GM23338 (cell line): ENCODE measurements around the gene PDS5A. TPM values are rescaled to one million over a fixed set of nuclear protein-coding genes. Genes with fewer than 3 reads are reported as not detected.

Experiments
- ATAC-seq: fragments of 200-7000 bp; cut with Tn5 transposase; 3 replicates; pipeline ENCODE4 v1.9.1; 2020
- DNase-seq: peaks from one replicate; pipeline ENCODE4 v3.0.0-alpha.2; 2015; ENCODE audit warnings: low spot score
- H2AFZ ChIP-seq: fragments of 200-600 bp; sonication (generic); 2 replicates; pipeline ENCODE4 v1.8.0; 2016; ENCODE audit warnings: antibody characterized with exemption, mild to moderate bottlenecking, moderate library complexity
- H3F3A ChIP-seq: fragments of 200-600 bp; sonication (generic); replicated peaks from 2 replicates; pipeline ENCODE4 v1.8.0; 2017; ENCODE audit warnings: antibody characterized with exemption, mixed run types, low read depth
- H3K27ac ChIP-seq: fragments of 200-600 bp; sonication (generic); 2 replicates; pipeline ENCODE4 v1.6.1; 2016; ENCODE audit warnings: low read depth
- H3K27me3 ChIP-seq: fragments of 200-600 bp; sonication (generic); 2 replicates; pipeline ENCODE4 v1.8.0; 2016; ENCODE audit warnings: mild to moderate bottlenecking, mixed run types, moderate library complexity; ENCODE audit not compliant: insufficient read depth
- H3K36me3 ChIP-seq: fragments of 200-600 bp; sonication (generic); 2 replicates; pipeline ENCODE4 v1.8.0; 2016; ENCODE audit warnings: mild to moderate bottlenecking; ENCODE audit not compliant: insufficient read depth
- H3K4me1 ChIP-seq: fragments of 200-600 bp; sonication (generic); 2 replicates; pipeline ENCODE4 v1.8.0; 2016; ENCODE audit warnings: mild to moderate bottlenecking, moderate library complexity; ENCODE audit not compliant: insufficient read depth
- H3K4me2 ChIP-seq: fragments of 200-600 bp; sonication (generic); 2 replicates; pipeline ENCODE4 v1.7.1; 2017; ENCODE audit warnings: mixed run types
- H3K4me3 ChIP-seq: fragments of 200-600 bp; sonication (generic); 2 replicates; pipeline ENCODE4 v1.6.1; 2016; ENCODE audit warnings: mixed run types
- H3K79me2 ChIP-seq: fragments of 200-600 bp; sonication (generic); replicated peaks from 2 replicates; pipeline ENCODE4 v1.8.0; 2017; ENCODE audit warnings: mild to moderate bottlenecking; ENCODE audit not compliant: insufficient read depth
- H3K9me2 ChIP-seq: fragments of 200-600 bp; sonication (generic); 2 replicates; pipeline ENCODE4 v1.8.0; 2017; ENCODE audit not compliant: insufficient read depth
- H4K20me1 ChIP-seq: fragments of 200-600 bp; sonication (generic); replicated peaks from 2 replicates; pipeline ENCODE4 v1.8.0; 2017; ENCODE audit warnings: mild to moderate bottlenecking; ENCODE audit not compliant: insufficient read depth
- H3K27ac Mint-ChIP-seq: 2 replicates; pipeline ENCODE4 v1.8.0; 2020; ENCODE audit warnings: inconsistent platforms, mild to moderate bottlenecking, moderate library complexity, mixed read lengths
- H3K27me3 Mint-ChIP-seq: 3 replicates; pipeline ENCODE4 v1.8.0; 2022; ENCODE audit warnings: low read depth, mild to moderate bottlenecking, moderate library complexity, mixed read lengths, inconsistent platforms; ENCODE audit not compliant: insufficient read depth, poor library complexity
- H3K36me3 Mint-ChIP-seq: 3 replicates; pipeline ENCODE4 v1.8.0; 2021; ENCODE audit warnings: low read depth, mild to moderate bottlenecking, inconsistent platforms, moderate library complexity, mixed read lengths
- H3K4me1 Mint-ChIP-seq: 3 replicates; pipeline ENCODE4 v1.8.0; 2020; ENCODE audit warnings: mild to moderate bottlenecking, inconsistent platforms, mixed read lengths
- H3K4me3 Mint-ChIP-seq: 3 replicates; pipeline ENCODE4 v1.8.0; 2021; ENCODE audit warnings: moderate library complexity, mild to moderate bottlenecking, inconsistent platforms, mixed read lengths
- H3K9me3 Mint-ChIP-seq: 3 replicates; pipeline ENCODE4 v1.8.0; 2020; ENCODE audit warnings: moderate library complexity, mild to moderate bottlenecking, inconsistent platforms, mixed read lengths
- CREB1 ChIP-seq: fragments of 250-450 bp; sonication (Bioruptor Pico); IDR thresholded peaks from 2 replicates; pipeline ENCODE4 v1.5.0; 2020; ENCODE audit warnings: low read depth, mild to moderate bottlenecking, moderate library complexity
- EZH2 ChIP-seq: fragments of 200-600 bp; sonication (generic); IDR thresholded peaks from one replicate; pipeline ENCODE4 v1.8.0; 2017; ENCODE audit warnings: antibody characterized with exemption, mild to moderate bottlenecking, low read depth; ENCODE audit not compliant: unreplicated experiment
- EZH2phosphoT487 ChIP-seq: fragments of 200-600 bp; sonication (generic); IDR thresholded peaks from one replicate; pipeline ENCODE4 v1.8.1; 2018; ENCODE audit warnings: antibody characterized with exemption; ENCODE audit not compliant: unreplicated experiment
- JUNB ChIP-seq: IDR thresholded peaks from one replicate; pipeline ENCODE4 v1.6.1; 2016; ENCODE audit warnings: antibody characterized with exemption; ENCODE audit not compliant: unreplicated experiment
- POLR2AphosphoS5 ChIP-seq: IDR thresholded peaks from 2 replicates; pipeline ENCODE4 v1.6.1; 2016; ENCODE audit warnings: antibody characterized with exemption, low read depth
- STAT1 ChIP-seq: IDR thresholded peaks from one replicate; pipeline ENCODE4 v1.6.1; 2016; ENCODE audit warnings: antibody characterized with exemption; ENCODE audit not compliant: unreplicated experiment
- ZNF331 ChIP-seq: fragments of 250-450 bp; sonication (Bioruptor Pico); IDR thresholded peaks from 2 replicates; pipeline ENCODE4 v1.5.0; 2020; ENCODE audit warnings: low read depth, mild to moderate bottlenecking, moderate library complexity
- polyA plus RNA-seq: library from polyadenylated mRNA; unstranded; fragments of >200 nt; fragmentation: Nextera tagmentation; extraction: Ambion mirVana; gene quantifications from 2 replicates; pipeline ENCODE4 v1.2.1, GENCODE V29; 2016
- total RNA-seq: library from RNA; depleted of rRNA; stranded (reverse); fragments of >200 nt; shearing (Covaris generic); gene quantifications from 2 replicates; pipeline ENCODE4 v1.2.3, GENCODE V29; 2014
- TF ChIP-seq, protein P1 (sequence below), 2 experiments: fragments of 200-600 bp in 1 of 2; sonication (generic) in 1 of 2; conservative IDR thresholded peaks; 2 replicates each; pipeline versions ENCODE4 v1.5.1 to v1.6.1; 2016 to 2017; ENCODE audit warnings: antibody characterized with exemption in 2 of 2, low read depth in 2 of 2, mild to moderate bottlenecking in 2 of 2, moderate library complexity in 1 of 2
- TF ChIP-seq, protein P2 (sequence below): IDR thresholded peaks from 2 replicates; pipeline ENCODE4 v1.6.1; 2016; ENCODE audit warnings: antibody characterized with exemption

The PDS5A gene
- total and polyA plus RNA-seq, 2 experiments from 2014 or later, result 22.1 to 91.9 TPM

DNA sequence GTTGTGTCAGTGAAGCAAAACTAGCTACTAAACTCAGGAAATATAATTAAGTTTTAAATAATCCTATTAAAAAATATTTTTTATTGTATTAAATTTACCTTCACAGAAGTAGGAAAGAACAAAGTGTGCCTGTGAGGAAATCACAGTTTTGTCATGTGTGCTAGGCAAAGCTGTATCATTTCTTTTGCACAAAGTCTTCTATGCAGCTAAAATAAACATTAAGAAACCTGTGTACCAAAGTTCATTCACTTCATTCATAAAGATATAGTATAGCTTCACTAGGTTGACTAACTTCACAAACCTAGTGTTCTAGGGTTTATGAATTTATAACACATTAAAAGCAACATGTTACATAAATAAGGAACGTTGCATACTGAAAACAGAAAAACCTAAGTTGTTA, 131.0 kb downstream of the PDS5A start:
- H3K79me2 ChIP-seq, result no peaks in the 10 kb centered on the region
- no peaks in the 10 kb centered on the region for H3K9me3 Mint-ChIP-seq
- H3K4me3 Mint-ChIP-seq, result no peak overlapping the region
- DNase-seq (no peak), ATAC-seq (no peak)
- no peaks in the 10 kb centered on the region for H3K4me1 ChIP-seq
- H3K27ac ChIP-seq, result no peak overlapping the region
- no peaks in the 10 kb centered on the region; the same call in 1 of the 2 replicates for H3K36me3 ChIP-seq
- no peaks in the 10 kb centered on the region for H3F3A ChIP-seq
- no peaks in the 10 kb centered on the region for H3K9me2 ChIP-seq
- H3K27ac Mint-ChIP-seq, result no peak overlapping the region
- H2AFZ ChIP-seq, result no peak overlapping the region
- TF ChIP-seq EZH2 (no peak), JUNB (no peak), STAT1 (no peak), CREB1 (no peak)
- H3K36me3 Mint-ChIP-seq, result peaks cover 29% of the 10 kb centered on the region
- no peak overlapping the region for H3K4me2 ChIP-seq
- H3K4me3 ChIP-seq, result no peak overlapping the region
- H4K20me1 ChIP-seq, result no peaks in the 10 kb centered on the region; the same call in 1 of the 2 replicates
- no peaks in the 10 kb centered on the region for H3K27me3 ChIP-seq
- no peaks in the 10 kb centered on the region for H3K4me1 Mint-ChIP-seq
- no peaks in the 10 kb centered on the region for H3K27me3 Mint-ChIP-seq

DNA sequence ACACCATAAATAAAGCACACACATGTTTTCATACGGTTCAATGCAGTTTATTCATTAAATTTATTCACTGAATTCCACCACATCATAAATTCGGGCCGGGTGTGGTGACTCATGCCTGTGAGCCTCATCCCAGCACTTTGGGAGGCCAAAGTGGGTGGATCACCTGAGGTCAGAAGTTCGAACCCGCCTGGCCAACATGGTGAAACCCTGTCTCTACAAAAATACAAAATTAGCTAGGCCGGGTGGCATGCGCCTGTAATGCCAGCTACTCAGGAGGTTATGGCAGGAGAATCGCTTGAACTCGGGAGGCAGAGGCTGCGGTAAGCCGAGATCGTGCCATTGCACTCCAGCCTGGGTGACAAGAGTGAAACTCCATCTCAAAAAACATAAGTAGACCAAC, 131.6 kb downstream of the PDS5A start:
- no peak overlapping the region for H3K4me2 ChIP-seq
- no peaks in the 10 kb centered on the region for H3K4me1 Mint-ChIP-seq
- no peak overlapping the region for H3K27ac Mint-ChIP-seq
- H2AFZ ChIP-seq, result no peak overlapping the region
- H3K27me3 ChIP-seq, result no peaks in the 10 kb centered on the region
- no peaks in the 10 kb centered on the region; the same call in 1 of the 2 replicates for H4K20me1 ChIP-seq
- no peak for ATAC-seq
- no peaks in the 10 kb centered on the region for H3K79me2 ChIP-seq
- H3K36me3 Mint-ChIP-seq, result peaks cover 35% of the 10 kb centered on the region
- DNase-seq, result no peak
- H3K9me3 Mint-ChIP-seq, result no peaks in the 10 kb centered on the region
- H3K4me3 ChIP-seq, result no peak overlapping the region
- H3K4me3 Mint-ChIP-seq, result no peak overlapping the region
- no peaks in the 10 kb centered on the region for H3K9me2 ChIP-seq
- H3K27ac ChIP-seq, result no peak overlapping the region
- H3K36me3 ChIP-seq, result no peaks in the 10 kb centered on the region; the same call in 1 of the 2 replicates
- H3K4me1 ChIP-seq, result no peaks in the 10 kb centered on the region
- H3K27me3 Mint-ChIP-seq, result no peaks in the 10 kb centered on the region
- H3F3A ChIP-seq, result no peaks in the 10 kb centered on the region
- TF ChIP-seq EZH2 (no peak), ZNF331 (CRISPR knock-in tag) (no peak)

DNA sequence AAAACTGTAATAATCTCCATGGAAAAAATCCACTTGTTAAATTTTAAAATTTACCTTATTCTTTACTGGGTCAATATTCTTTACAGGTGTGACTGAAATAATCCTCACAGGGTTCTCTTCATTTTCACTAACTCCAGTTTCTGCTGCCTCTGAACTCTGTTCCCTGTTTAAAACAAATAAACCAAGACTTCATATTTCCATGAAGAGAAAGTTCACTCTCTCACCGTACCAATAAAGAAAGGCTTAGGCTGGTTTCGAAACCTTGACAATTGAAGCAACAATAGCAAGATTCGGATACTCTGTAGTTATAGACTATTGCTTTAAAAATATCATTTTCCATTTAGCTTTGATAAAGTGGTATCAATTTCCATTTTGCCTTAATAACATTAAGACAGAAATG, 135.8 kb downstream of the PDS5A start:
- H3K27me3 Mint-ChIP-seq, result no peaks in the 10 kb centered on the region
- Histone ChIP-seq H3K4me2 (no peak overlapping the region), H3K27ac (no peak overlapping the region), H3K4me3 (no peak overlapping the region), H3F3A (no peaks in the 10 kb centered on the region), H3K4me1 (no peaks in the 10 kb centered on the region), H2AFZ (no peak overlapping the region), H3K79me2 (no peaks in the 10 kb centered on the region), H4K20me1 (no peaks in the 10 kb centered on the region; the same call in 1 of the 2 replicates), H3K9me2 (no peaks in the 10 kb centered on the region), H3K36me3 (peaks cover 14% of the 10 kb centered on the region), H3K27me3 (no peaks in the 10 kb centered on the region)
- no peak overlapping the region for H3K4me3 Mint-ChIP-seq
- H3K4me1 Mint-ChIP-seq, result no peaks in the 10 kb centered on the region
- no peak overlapping the region for H3K27ac Mint-ChIP-seq
- no peak for ATAC-seq
- no peaks in the 10 kb centered on the region for H3K9me3 Mint-ChIP-seq
- H3K36me3 Mint-ChIP-seq, result peaks cover 62% of the 10 kb centered on the region
- DNase-seq, result no peak
- TF ChIP-seq, protein P1, sequence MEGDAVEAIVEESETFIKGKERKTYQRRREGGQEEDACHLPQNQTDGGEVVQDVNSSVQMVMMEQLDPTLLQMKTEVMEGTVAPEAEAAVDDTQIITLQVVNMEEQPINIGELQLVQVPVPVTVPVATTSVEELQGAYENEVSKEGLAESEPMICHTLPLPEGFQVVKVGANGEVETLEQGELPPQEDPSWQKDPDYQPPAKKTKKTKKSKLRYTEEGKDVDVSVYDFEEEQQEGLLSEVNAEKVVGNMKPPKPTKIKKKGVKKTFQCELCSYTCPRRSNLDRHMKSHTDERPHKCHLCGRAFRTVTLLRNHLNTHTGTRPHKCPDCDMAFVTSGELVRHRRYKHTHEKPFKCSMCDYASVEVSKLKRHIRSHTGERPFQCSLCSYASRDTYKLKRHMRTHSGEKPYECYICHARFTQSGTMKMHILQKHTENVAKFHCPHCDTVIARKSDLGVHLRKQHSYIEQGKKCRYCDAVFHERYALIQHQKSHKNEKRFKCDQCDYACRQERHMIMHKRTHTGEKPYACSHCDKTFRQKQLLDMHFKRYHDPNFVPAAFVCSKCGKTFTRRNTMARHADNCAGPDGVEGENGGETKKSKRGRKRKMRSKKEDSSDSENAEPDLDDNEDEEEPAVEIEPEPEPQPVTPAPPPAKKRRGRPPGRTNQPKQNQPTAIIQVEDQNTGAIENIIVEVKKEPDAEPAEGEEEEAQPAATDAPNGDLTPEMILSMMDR (conservative IDR thresholded peaks at IDR 0.05; ENCODE audit: low read depth in 2 of 2), result no peak
- TF ChIP-seq STAT1, result no peak
- no peak for TF ChIP-seq EZH2phosphoT487
- no peak for TF ChIP-seq POLR2AphosphoS5
- TF ChIP-seq, protein P2, sequence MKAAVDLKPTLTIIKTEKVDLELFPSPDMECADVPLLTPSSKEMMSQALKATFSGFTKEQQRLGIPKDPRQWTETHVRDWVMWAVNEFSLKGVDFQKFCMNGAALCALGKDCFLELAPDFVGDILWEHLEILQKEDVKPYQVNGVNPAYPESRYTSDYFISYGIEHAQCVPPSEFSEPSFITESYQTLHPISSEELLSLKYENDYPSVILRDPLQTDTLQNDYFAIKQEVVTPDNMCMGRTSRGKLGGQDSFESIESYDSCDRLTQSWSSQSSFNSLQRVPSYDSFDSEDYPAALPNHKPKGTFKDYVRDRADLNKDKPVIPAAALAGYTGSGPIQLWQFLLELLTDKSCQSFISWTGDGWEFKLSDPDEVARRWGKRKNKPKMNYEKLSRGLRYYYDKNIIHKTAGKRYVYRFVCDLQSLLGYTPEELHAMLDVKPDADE, result no peak
